NCI-H128 (cell line): Measurements from ENCODE around the gene CXCR5.

Source experiments
- DNase-seq: peaks from one replicate; lab custom pipeline; 2025; ENCODE audit not compliant: unreplicated experiment; lab: John Stamatoyannopoulos, UW

CXCR5 gene

DNA sequence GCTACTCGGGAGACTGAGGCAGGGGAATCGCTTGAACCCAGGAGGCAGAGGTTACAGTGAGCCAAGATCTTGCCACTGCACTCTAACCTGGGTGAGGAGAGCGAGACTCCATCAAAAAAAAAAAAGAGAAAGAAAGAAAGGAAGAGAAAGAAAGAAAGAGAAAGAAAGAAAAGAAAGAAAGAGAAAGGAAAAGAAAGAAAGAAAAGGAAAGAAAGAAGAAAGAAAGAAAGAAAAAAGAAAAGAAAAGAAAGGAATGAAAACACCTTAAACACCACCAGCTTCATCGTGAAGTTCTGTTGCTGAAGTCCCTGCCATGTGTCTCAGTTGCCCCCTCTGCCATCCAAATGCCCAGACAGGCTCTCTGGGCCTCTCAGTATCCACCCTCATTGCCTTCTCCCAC is 9.9 kb upstream of the CXCR5 start:
- DNase-seq: no peak

DNA sequence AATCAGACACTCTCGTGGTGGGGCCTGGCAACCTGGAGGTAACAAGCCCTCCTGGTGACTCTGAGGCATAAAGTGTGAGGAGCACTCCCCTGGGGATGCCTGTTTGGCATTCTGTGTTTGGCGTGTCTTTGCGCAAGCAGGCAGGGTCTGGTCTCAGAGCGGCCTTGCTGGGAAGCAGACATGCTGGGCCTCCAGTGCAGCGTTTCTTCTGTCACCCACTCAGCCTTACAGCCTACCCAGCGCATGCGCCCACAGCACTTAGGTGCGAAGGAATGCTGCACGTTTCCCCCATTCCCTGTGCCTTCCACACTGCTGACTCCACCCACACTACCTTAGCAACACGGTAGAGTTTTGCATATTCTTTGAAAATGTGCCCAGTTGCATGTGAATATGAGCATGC is 7.4 kb upstream of the CXCR5 start:
- DNase-seq: no peak

DNA sequence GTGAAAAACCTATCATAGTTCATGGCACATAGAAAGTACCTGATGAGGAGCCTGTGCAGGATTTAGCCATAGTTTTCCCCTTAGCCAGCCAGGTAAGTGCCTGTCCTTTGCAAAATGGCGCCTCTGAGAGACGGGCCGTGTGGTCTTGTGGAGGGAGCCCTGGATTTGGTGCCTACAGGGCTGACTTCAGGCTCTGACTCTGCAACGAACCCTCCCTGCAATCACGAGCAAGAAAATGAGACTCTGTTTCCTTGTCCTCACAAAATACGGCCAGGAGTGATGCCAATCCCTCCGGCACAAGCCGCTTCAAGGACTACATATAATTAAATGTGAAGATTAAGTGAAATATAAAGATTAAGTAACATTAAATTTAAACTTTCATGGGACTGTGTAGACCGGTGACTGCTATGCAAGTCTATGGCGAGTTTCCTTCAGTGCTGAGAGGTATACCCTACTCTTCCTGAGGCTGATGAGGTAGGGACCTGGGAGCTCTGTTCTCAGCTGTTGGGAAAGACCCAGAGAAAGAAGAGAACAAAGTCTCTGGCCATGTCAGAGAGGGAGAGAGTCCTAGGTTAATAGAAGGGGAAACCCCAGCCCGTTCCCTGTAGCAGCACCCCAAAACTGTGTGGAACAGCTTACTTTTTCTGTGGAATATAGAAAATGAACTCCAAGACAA is 6.1 kb upstream of the CXCR5 start:
- DNase-seq: no peak

DNA sequence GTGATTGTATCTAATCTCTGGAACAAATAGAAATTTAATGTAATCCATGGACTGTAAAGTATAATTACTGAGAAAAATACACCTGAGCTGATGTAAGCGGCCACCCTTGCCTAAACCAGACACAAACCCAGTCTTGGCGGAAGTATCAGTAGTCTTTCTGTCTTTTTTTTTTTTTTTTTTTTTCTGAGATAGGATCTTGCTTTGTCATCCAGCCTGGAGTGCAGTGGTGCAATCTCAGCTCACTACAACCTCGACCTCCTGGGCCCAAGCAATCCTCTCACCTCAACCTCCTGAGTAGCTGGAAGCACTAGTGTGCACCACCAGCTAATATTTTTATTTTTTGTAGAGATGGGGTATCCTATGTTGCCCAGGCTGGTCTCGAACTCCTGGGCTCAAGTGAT is 5.5 kb upstream of the CXCR5 start:
- DNase-seq: no peak

DNA sequence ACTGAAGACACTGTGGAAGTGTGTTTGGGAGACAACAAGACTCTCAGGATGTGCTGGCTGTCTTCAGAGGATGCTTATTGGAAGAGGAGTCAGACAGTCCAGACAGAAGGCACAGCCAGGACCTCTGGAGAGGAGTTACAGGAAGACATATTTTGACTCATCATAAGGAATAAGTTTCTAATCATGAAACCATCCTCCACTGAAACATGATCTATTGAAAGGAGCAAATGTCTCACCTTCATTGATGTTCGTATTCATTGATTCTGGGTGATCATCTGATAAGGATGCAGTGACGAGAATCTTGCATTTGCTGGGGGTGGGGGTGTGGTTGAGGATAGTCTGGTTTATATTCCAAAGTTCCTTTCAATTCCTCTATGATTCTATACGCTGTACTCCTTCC is 2.5 kb upstream of the CXCR5 start:
- no peak for DNase-seq

DNA sequence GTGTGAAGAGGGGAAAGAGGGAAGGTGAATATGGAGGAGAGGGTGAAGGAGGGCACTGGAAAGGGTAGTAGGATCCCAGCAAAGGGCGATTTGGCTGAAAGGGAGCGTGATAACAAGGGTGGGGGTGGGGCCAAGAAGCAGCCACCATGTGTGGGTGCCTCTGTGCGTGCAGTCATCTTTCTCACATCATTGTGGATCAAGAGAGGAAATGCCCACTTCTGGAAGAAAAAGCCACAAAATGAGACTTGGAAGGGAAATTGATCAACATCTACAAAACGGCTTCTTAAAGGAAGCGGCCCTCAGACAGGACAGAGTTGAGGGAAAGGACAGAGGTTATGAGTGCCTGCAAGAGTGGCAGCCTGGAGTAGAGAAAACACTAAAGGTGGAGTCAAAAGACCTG is 1.2 kb upstream of the CXCR5 start:
- no peak for DNase-seq

DNA sequence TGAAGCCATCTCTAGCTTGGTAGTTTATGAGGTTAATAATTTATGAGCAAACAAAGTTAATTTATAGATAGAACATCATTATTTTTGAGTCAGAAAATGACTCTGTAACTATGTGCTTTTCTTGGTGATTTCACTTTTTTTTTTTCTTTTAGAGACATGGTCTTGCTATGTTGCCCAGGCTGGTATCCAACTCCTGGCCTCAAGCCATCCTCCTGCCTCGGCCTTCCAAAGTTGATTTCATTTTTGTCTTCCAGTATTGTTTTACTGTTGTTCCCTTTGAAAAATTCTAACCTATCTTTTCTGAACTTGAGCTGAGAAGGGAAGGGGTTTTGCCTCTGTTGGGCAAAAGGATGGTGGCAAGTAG is 706 bp upstream of the CXCR5 start:
- no peak for DNase-seq

DNA sequence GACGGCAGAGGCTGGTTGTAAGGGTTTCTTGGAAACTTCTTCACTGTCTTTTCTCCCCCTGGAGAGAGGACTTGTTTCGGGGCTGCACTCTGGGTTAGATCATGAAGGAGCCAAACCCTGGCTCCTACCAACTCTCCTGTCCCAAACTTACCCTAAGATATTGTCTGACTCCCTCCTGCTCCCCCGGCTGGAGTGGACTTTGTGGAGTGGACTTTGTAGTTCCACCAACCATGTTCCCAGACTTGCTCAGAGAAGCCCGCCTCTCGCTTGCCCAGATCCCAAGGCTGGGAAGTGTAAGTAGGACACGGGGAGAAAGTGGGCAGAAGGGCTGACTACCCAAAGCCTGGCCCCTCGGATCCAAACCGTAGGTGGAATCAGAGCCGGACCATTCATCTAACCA is 1.2 kb downstream of the CXCR5 start:
- no peak for DNase-seq

DNA sequence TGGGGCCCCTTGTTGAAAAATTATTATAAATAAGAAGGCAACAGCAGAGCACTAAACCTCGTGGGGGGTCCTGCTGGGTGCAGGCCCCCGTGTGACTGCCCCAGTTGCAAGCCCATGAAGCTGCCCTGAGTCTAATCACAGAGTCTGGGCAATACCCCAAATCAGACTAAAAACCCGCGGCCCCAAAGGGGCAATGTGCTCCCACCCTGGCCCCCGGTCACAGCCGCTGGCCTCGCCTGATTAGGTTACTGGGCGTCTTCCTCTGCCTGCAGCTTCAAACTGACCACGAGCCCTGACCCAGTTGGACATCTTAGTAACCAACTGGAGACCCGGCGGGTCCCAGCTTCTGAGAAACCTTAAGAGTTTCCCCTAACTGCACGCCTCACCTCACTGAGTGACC is 1.6 kb downstream of the CXCR5 start:
- no peak for DNase-seq

DNA sequence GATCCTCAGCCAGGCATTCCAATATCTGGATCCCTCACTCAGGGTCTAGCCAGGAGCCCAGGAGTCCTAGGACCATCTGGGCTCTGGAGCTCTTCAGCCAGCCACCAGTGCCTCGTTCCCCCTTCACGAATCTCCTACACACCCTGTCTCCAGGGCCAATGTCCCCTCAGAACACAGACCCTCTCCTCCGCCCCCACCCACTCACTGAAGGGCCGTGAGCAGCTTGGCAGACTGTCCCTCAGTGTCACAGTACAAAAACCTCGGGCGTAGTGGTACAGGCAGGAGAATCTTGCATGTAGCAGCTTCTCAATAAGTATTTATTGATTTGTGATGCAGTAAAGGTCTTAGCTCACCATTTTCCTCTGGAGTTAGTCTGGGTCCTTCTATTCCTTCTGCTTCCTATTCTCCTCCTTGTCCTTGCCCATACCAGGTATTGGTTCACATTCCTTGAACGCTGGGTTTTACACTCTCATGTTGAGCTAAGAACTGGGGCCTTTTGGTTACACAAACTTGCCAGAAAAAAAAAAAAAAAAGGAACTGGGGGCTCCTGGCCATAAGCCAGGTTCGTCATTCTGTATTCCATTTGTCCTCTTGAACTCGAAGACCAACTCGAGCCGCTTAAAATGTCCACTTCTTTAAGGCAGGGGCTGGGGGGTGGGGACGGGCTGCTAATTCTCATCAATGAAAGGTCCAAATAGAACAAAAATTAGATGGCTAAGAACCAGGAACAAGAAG is 2.3 kb downstream of the CXCR5 start:
- no peak for DNase-seq

DNA sequence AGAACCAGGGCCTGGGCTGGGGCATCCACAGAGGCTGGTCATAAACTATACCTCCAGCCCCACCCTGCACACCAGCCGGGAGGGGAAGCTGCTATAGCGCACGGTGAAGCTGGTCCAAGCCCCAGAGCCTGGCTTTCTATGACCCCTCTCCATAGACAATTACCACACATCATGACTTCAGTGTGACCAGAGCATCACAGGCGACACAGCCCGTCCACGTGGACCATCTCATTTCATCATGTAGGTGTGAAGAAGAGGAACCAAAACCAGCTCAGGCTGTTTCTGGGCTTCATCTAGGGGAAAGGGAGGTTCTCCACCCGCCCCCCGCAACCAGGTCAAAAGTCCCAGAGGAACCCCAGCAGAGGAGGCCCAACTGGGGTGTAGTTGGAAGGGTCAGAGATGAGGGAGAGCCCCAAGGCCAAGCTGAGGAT is 3.0 kb downstream of the CXCR5 start:
- no peak for DNase-seq

DNA sequence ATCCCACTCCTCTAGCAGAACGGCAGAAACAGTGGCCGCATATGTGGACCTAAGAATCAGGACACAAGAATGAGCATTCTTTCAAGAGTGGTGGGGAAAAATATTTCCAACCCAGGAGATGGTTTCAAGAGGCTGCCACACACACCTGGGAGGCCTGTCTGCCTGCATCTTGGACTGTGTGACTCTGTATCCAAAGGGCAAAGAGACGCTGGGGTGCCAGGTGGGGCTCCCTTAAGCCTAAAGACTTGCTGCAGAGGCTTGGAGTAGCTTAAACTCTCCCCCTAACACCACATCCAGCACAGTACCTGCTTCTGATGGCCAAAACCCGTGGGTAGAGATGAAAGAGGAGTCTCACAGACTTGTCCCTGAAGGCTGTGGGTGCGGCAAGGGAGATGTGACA is 3.5 kb downstream of the CXCR5 start:
- no peak for DNase-seq

DNA sequence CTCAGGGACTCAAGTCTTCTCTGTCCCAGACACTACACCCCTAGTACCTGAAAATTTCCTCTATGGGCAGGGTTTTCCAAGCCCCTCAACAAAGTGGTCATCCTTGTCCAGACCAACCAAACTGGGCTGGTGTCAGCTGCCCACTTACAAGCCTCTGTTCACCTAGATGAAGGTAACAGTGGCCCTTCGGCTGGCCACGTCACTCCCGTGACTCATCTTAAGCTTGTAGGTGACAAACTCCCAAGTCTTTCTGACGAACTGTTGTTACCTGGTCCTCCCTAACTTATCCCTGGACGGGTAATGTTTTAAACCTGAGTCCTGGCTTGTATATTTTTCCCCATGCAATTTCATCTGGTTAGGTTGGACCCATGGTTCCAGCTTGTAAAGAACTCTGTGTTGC is 4.7 kb downstream of the CXCR5 start:
- DNase-seq: no peak

DNA sequence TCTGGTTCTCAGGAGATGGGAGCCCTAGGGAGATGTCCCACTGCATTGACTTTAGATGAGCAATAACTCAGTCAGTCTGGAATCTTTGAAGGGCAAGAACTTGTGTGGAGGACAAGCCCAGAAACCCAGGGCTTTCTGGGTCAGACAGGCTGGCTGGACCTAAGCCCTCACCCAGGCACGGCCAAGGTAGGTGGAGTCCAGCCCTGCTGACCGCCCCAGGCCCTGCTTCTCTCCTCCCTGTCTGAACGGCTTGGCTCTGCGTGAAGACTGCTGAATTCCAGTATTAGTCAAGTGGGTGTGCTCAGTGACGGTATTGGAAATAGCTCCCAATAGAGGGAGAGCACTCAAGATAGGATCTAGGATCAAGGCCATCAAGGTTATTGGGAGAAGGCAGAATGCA is 6.1 kb downstream of the CXCR5 start:
- DNase-seq: no peak

DNA sequence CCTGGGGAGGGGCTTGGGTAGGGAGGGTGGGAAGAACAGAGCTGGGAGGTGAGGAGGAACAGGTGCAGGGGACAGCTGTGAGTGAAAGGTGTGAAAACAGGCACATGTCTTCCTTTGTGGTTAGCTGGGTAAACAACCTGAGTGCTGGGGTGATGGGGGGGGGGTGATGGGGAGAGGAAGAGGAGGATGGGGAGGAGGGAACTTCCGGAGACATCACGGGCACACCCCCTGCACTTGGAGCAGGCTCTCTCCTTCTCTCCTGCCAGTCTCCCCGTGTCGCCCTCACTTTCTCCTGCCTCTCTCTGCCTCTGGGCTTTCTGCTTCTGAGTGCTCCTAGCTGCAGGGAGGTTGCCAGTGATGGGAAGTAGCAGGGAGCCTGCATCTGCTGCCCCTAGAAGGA is 8.8 kb downstream of the CXCR5 start:
- DNase-seq: no peak

DNA sequence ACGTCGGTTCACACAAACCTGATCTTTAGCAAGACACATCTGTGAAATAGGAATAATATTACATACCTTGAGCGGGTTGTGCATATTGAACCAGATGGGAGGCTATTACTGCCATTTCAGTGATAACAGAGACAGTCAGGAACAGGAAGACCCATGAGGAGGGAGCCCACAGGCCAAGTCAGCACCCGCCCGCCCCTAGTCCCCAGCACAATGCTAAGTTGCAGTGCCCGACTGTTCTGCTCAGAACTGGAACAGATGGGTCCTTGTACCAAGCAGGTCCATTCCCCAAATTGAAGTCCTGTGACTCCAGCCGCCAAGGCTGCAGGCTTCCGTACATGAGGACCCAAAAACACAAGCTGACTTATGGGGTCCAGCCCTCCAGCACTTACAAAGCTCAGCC is 9.3 kb downstream of the CXCR5 start:
- DNase-seq: no peak

DNA sequence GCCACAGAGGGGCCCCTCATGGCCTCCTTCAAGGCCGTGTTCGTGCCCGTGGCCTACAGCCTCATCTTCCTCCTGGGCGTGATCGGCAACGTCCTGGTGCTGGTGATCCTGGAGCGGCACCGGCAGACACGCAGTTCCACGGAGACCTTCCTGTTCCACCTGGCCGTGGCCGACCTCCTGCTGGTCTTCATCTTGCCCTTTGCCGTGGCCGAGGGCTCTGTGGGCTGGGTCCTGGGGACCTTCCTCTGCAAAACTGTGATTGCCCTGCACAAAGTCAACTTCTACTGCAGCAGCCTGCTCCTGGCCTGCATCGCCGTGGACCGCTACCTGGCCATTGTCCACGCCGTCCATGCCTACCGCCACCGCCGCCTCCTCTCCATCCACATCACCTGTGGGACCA is 10.0 kb downstream of the CXCR5 start:
- DNase-seq: no peak

DNA sequence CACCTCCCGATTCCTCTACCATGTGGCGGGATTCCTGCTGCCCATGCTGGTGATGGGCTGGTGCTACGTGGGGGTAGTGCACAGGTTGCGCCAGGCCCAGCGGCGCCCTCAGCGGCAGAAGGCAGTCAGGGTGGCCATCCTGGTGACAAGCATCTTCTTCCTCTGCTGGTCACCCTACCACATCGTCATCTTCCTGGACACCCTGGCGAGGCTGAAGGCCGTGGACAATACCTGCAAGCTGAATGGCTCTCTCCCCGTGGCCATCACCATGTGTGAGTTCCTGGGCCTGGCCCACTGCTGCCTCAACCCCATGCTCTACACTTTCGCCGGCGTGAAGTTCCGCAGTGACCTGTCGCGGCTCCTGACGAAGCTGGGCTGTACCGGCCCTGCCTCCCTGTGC is 10.5 kb downstream of the CXCR5 start:
- DNase-seq: no peak

DNA sequence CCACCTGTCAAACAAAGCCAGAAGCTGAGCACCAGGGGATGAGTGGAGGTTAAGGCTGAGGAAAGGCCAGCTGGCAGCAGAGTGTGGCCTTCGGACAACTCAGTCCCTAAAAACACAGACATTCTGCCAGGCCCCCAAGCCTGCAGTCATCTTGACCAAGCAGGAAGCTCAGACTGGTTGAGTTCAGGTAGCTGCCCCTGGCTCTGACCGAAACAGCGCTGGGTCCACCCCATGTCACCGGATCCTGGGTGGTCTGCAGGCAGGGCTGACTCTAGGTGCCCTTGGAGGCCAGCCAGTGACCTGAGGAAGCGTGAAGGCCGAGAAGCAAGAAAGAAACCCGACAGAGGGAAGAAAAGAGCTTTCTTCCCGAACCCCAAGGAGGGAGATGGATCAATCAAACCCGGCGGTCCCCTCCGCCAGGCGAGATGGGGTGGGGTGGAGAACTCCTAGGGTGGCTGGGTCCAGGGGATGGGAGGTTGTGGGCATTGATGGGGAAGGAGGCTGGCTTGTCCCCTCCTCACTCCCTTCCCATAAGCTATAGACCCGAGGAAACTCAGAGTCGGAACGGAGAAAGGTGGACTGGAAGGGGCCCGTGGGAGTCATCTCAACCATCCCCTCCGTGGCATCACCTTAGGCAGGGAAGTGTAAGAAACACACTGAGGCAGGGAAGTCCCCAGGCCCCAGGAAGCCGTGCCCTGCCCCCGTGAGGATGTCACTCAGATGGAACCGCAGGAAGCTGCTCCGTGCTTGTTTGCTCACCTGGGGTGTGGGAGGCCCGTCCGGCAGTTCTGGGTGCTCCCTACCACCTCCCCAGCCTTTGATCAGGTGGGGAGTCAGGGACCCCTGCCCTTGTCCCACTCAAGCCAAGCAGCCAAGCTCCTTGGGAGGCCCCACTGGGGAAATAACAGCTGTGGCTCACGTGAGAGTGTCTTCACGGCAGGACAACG is 11.7 kb downstream of the CXCR5 start:
- DNase-seq: no peak

DNA sequence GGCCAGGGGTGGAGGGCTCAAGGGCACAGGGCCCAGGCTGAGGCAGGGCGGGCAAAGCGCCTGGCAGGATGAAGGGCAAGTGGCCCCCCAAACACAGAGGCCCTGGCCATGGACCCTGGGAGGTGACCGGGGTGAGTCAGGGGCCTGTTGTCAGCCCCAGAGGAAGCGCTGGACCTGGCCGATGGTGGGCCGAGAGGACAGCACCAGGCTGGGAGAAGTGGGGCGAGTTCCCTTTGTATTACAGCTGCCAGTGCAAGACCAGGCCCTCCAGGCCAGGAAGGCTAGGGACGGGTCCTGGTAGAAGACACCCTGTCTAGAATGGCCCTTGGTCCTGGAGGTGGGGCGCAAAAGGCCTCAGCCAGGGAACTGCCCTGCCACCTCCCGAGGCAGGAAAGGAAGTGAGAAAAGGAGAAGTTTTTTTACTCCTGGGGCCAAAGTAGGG is 12.8 kb downstream of the CXCR5 start:
- no peak for DNase-seq

DNA sequence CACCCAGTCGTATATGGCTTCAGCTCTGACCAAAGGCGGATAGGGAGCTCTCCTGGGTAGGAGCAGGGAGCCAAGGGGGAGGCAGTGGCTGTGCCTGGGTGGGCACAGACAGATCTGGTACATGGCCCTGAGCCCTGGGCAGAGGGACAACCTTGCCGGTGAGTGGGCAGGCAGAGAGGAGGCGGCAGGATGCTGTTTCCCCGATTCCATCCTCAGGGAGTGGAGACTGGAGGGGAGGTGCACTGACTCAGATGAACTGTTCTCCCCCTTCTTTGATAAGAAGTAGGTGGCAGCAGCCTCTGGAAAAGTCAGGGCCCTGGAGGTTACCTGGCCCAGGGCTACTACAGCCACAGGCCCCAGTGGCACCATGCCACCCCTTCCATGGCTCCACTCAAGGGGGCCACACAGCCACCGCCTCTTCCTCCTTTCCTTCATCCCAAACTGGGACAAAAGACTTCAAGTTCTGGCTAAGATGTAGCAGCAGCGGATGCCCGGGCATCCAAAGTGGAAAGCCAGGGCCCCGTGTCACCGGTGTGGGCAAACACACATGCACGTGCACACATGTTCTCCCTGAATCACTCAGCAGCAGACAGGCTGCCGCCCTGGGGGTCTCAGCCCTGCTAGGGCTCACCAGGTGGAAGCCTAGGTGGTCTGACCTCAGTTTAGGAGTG is 13.4 kb downstream of the CXCR5 start:
- DNase-seq: no peak
